Measurements from ENCODE around the gene KLHL14.

DNA sequence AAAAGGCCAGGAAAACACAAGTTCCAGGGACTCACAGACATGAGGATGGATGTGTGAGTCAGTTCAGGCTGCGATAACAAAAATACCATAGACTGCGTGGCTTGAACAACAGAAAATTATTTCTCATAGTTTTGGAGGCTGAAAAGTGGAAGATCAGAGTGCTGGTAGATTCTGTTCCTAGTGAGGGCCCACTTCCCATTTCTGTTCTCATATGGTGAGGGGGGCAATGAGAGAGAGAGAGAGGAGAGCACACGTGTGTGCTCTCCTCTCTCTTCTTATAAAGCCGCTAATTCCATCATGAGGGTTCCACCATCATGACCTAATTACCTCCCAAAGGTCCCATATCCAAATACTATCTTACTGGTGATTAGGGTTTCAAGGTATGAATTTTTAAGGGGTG, 23.0 kb downstream of the KLHL14 start:
- TF ChIP-seq POLR2A (IDR thresholded peaks at IDR 0.05; ENCODE audit: low read depth, low read length) (no peak), POLR2AphosphoS5 (IDR thresholded peaks at IDR 0.05; ENCODE audit: low read depth, low read length) (no peak), TAF1 (IDR thresholded peaks at IDR 0.05; ENCODE audit: borderline replicate concordance, low read depth, low read length) (no peak)

All from GM12892 (cell line).